SU-DHL-6 (cell line): ENCODE measurements around the gene BIN2.

Experiments used
- CTCF ChIP-seq: fragments of 200-600 bp; sonication (generic); IDR thresholded peaks from one replicate; pipeline ENCODE4 v1.5.1; 2017; ENCODE audit warnings: antibody characterized with exemption, mild to moderate bottlenecking, low read length, moderate library complexity; ENCODE audit not compliant: insufficient read depth, poor library complexity, severe bottlenecking
- EZH2phosphoT487 ChIP-seq: fragments of 200-600 bp; sonication (generic), shearing (Covaris generic); conservative IDR thresholded peaks from 2 replicates; pipeline ENCODE4 v1.6.1; 2018; ENCODE audit warnings: mild to moderate bottlenecking, antibody characterized with exemption, low read length, moderate library complexity, mixed read lengths

- no peak for TF ChIP-seq CTCF
- TF ChIP-seq EZH2phosphoT487, result no peak
Observed at GRCh38 chr12:51246254-51246853, 77.6 kb downstream of the BIN2 start.
